HG03097 (cell line): ENCODE data around the gene DAPK3.
"Not testable (repeated sequence)": the region's sequence is repeated elsewhere in the genome, so short reads cannot be mapped to it uniquely, and the experiment has no call there.

Source experiments
- ATAC-seq: cut with Tn5 transposase; IDR thresholded peaks from one replicate; pipeline ENCODE4 v1.9.1; 2021; ENCODE audit not compliant: unreplicated experiment, low FRiP score

Gene DAPK3

DNA sequence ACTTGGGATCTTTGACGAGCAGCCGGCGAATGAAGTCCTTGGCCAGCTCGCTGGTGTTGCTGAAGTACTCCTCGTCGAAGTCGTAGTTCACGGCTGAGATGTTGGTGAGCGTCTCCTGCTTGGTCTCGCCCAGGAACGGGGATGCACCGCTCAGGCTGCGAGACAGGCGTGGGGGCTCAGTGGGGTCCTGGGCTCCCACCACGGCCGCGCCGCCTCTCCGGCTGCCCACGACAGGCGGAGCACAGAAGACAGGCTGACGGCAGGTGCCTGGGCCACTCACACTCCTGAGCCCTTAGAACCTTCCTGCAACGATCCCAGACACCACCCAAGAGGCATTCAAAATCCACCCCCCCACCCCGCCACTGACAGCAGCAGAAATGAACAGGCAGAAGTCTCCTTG lies 9.9 kb downstream of the DAPK3 start:
- ATAC-seq, result no peak

DNA sequence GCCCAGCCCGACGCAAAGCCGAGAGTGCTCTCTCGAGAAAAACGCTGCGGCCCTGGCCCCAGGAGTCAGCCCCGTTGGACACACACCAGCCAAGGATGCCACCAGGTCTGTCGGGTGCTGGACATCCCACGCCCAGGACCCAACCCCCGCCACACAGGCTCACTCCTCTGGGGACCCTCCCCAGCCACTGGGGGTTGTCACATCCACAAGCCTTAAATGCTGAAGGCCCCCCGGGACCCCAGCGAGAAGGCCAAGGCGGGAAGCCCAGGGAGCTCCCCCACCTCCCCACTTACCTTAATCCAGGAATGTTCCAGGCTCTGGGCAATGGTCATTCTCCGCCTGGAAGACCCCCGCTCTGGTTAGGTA lies 11.2 kb downstream of the DAPK3 start:
- no peak for ATAC-seq

DNA sequence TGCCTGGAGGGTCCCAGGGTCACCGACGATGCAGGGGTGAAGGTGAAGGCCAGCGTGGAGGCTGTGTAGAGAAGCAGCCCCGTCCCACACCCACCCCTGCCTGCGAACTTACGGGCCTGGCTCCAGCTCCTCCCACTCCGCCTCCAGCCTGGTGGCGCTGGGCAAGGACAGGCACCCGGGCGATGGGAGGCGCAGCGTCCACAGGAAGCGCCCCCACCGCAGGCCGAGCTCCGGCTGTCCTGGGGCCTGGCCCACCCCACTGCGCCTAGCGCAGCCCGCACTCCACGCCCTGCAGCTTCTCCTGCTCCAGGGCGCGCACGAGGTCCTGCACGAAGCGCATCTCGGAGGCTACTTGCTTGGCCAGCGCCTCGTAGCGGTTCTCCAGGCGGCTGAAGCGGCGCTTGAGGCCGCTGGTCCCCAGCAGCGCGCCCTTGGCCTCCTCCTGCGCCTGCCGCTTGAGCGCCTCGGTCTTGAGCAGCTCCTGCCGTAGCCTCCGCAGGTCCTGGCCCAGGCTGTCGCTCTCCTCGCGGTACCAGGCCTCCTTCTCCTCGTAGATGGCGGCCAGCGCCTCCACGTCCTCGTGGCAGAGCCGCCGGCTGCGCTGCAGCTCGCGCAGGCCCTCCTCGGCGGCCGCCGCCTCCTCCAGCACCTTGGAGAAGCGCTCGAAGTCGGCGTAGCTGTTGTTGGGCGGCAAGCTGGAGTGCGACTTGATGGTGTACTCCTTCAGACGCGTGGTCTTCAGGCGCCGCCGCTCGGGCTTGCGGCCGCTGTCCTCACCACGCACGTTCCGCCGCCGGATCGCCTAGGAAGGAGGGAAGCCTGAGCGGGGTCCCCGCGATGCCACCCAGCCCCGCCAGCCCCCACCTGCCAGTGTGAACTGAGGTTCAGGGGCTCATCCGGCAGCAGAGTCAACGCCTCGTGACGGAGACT lies 11.8 kb downstream of the DAPK3 start:
- ATAC-seq, result no peak

- ATAC-seq, result no peak
Measured at GRCh38 chr19:3955688-3956087, 15.2 kb downstream of the DAPK3 start.

GRCh38 chr19:3955276-3955675 lies 15.6 kb downstream of the DAPK3 start:
- ATAC-seq, result not testable (repeated sequence)

GRCh38 chr19:3954107-3954506 lies 16.8 kb downstream of the DAPK3 start:
- no peak for ATAC-seq

GRCh38 chr19:3952755-3953276 lies 18.1 kb downstream of the DAPK3 start:
- ATAC-seq, result not testable (repeated sequence)

DNA sequence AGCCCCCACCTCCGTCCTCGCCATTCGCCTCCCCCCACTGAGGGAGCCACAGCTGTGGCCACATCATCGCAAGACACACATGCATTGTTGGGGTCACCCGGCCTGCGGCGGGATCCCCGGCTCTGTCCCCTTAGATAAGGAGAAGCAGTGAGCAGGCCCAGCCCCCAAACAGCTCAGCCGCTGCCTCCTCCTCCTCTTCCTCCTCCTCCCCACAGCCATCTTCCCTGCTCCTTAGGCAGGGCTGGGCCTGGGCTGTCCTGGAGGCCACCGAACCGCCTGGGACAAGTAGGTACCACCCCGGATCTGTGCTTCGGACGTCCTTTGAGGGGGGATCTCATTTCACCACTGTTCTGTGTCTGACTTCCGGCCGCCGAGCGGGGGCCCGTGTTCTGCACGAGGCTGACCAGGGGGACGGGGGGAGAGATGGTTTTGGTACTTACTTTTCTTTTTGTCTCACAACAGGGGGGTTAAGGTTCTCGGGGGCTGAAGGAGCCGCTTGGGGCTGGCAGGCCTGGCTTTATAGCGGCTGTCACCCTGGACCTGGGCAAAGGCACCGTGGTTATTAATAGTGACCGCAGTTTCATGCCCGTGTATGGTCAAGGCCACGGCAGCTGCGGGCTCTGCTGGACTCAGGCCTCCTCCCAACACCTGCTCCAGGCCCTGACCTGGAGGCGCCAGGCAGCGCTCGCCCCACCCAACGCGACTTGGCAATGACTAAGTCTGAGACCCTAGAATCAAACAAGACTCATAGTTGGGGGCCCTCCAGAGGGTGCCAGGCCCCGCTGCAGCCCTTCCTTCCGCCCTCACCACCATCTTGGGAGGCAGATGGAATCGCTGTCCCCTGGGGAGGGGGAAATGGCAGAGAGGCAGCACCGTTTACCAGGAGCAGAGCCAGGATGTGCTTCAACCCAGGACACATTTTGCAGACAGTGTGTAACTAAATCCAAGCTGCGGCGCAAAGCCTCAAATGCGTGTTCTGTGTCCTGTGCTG lies 19.7 kb downstream of the DAPK3 start:
- ATAC-seq, result no peak

GRCh38 chr19:3949997-3950859 lies 20.7 kb downstream of the DAPK3 start:
- no peak for ATAC-seq

GRCh38 chr19:3949294-3949693 lies 21.6 kb downstream of the DAPK3 start:
- ATAC-seq, result no peak

GRCh38 chr19:3947316-3947933 lies 23.5 kb downstream of the DAPK3 start:
- ATAC-seq, result not testable (repeated sequence)

GRCh38 chr19:3945838-3946237 lies 25.1 kb downstream of the DAPK3 start:
- ATAC-seq, result no peak

- ATAC-seq, result no peak
Measured at GRCh38 chr19:3944018-3944721, 26.7 kb downstream of the DAPK3 start.

GRCh38 chr19:3942790-3943409 lies 28.0 kb downstream of the DAPK3 start:
- no peak for ATAC-seq

DNA sequence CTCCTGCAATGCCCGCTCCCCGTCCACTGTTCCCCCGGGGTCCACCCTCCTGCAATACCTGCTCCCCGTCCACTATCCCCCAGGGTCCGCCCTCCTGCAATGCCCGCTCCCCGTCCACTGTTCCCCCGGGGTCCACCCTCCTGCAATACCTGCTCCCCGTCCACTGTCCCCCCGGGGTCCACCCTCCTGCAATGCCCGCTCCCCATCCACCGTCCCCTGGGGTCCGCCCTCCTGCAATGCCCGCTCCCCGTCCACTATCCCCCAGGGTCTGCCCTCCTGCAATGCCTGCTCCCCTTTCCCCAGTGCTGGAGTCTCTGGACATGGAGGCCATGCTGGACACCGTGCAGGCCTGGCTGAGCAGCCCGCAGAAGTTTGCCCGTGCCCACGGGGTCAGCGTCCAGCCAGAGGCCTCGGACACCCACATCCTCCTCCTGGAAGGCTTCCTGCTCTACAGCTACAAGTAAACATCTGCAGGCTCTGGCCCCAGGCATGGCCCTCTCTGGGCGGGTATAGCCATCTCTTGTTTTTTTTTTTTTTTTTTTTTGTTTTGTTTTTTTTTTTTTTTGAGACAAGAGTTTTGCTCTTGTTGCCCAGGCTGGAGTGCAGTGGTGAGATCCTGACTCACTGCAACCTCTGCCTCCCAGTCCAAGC lies 32.5 kb downstream of the DAPK3 start:
- not testable (repeated sequence) for ATAC-seq

- ATAC-seq, result no peak
Measured at GRCh38 chr19:3936506-3937442, 34.1 kb downstream of the DAPK3 start.
